ENCODE data around the gene SYNGR1. TPM values are rescaled to one million over a fixed set of nuclear protein-coding genes. Genes with fewer than 3 reads are reported as not detected.

The SYNGR1 gene
- total and polyA plus RNA-seq, 2 experiments from 2014 or later: 30.9 to 37.0 TPM

- Histone ChIP-seq H3K4me2 (no peak overlapping the region), H4K20me1 (replicated peaks; ENCODE audit: insufficient read depth) (no peaks in the 10 kb centered on the region; the same call in 1 of the 2 replicates), H3K79me2 (replicated peaks; ENCODE audit: insufficient read depth) (peaks cover 4% of the 10 kb centered on the region; the same call in 1 of the 2 replicates), H3K27me3 (ENCODE audit: insufficient read depth) (no peaks in the 10 kb centered on the region), H3K36me3 (ENCODE audit: insufficient read depth) (no peaks in the 10 kb centered on the region), H3K4me1 (ENCODE audit: insufficient read depth) (no peaks in the 10 kb centered on the region; the same call in 1 of the 2 replicates), H2AFZ (no peak overlapping the region), H3K27ac (ENCODE audit: low read depth) (no peak overlapping the region), H3K9me2 (ENCODE audit: insufficient read depth) (no peaks in the 10 kb centered on the region), H3F3A (replicated peaks; ENCODE audit: low read depth) (no peaks in the 10 kb centered on the region), H3K4me3 (no peak overlapping the region)
- DNase-seq (ENCODE audit: low spot score): no peak
- no peak overlapping the region for H3K27ac Mint-ChIP-seq
- H3K27me3 Mint-ChIP-seq (ENCODE audit: insufficient read depth, low read depth, poor library complexity): peaks cover 4% of the 10 kb centered on the region
- ATAC-seq: peak; percentile 29
- TF ChIP-seq EZH2phosphoT487 (IDR thresholded peaks at IDR 0.05; ENCODE audit: unreplicated experiment): no peak
- no peak for TF ChIP-seq ZNF114 (CRISPR knock-in tag; IDR thresholded peaks at IDR 0.05)
- no peak for TF ChIP-seq NANOG (IDR thresholded peaks at IDR 0.05; ENCODE audit: borderline replicate concordance)
- TF ChIP-seq, protein P1, sequence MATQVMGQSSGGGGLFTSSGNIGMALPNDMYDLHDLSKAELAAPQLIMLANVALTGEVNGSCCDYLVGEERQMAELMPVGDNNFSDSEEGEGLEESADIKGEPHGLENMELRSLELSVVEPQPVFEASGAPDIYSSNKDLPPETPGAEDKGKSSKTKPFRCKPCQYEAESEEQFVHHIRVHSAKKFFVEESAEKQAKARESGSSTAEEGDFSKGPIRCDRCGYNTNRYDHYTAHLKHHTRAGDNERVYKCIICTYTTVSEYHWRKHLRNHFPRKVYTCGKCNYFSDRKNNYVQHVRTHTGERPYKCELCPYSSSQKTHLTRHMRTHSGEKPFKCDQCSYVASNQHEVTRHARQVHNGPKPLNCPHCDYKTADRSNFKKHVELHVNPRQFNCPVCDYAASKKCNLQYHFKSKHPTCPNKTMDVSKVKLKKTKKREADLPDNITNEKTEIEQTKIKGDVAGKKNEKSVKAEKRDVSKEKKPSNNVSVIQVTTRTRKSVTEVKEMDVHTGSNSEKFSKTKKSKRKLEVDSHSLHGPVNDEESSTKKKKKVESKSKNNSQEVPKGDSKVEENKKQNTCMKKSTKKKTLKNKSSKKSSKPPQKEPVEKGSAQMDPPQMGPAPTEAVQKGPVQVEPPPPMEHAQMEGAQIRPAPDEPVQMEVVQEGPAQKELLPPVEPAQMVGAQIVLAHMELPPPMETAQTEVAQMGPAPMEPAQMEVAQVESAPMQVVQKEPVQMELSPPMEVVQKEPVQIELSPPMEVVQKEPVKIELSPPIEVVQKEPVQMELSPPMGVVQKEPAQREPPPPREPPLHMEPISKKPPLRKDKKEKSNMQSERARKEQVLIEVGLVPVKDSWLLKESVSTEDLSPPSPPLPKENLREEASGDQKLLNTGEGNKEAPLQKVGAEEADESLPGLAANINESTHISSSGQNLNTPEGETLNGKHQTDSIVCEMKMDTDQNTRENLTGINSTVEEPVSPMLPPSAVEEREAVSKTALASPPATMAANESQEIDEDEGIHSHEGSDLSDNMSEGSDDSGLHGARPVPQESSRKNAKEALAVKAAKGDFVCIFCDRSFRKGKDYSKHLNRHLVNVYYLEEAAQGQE (IDR thresholded peaks at IDR 0.05; ENCODE audit: unreplicated experiment): no peak
- no peak for TF ChIP-seq POLR2AphosphoS5 (IDR thresholded peaks at IDR 0.05; ENCODE audit: low read depth)
- TF ChIP-seq ZNF462 (CRISPR knock-in tag; IDR thresholded peaks at IDR 0.05): no peak
- no peak overlapping the region for H3K4me3 Mint-ChIP-seq
- peaks cover 6% of the 10 kb centered on the region; the same call in 2 of the 3 replicates for H3K36me3 Mint-ChIP-seq (ENCODE audit: low read depth)
- H3K4me1 Mint-ChIP-seq: peaks cover 20% of the 10 kb centered on the region
- peaks cover 6% of the 10 kb centered on the region; the same call in 1 of the 3 replicates for H3K9me3 Mint-ChIP-seq
These were observed 19.4 kb downstream of the SYNGR1 start for GRCh38 chr22:39369186-39369585.
